Measurements from ENCODE around the gene HDAC4. TPM values are rescaled to one million over a fixed set of nuclear protein-coding genes. Genes with fewer than 3 reads are reported as not detected.

Gene HDAC4
- total and polyA plus RNA-seq, 3 experiments from 2014 or later: 8.3 to 28.8 (median 24.0) TPM

DNA sequence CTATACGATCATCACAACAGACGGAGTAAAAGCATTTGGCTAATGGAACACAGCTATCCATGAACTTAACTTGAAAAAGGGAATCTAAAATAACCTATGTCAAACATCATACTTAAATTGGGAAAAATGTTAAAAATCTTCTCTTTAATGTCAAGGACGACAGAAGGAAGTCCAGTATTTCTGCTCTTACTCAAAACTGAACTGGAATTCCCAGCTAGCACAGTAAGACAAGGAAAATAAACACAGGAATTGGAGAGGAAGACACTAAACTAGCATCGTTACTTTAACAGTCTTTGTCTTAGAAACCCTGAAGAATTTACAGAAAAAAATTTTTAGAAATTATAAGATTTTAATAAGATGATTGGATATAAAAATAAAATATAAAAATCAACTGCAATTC, 112.6 kb downstream of the HDAC4 start:
- CTCF ChIA-PET: interaction anchor here (1.0 to 2.2 kb wide), 3 partner anchors 15 to 20 kb away, joined by 4 to 6 read pairs (median 4); no protein-coding TSS in a partner anchor
- H3K4me3 Mint-ChIP-seq: peak overlapping the region in 4 of 7 donors; percentile 13 to 87 (median 60)
- H3K27ac Mint-ChIP-seq: peak overlapping the region in 7 of 8 donors; percentile 59 to 96 (median 89)
- Histone ChIP-seq H3K27ac (ENCODE audit: low read depth, low read length) (no peak overlapping the region), H3K4me1 (ENCODE audit: insufficient read depth, low read length) (peaks cover 74% of the 10 kb centered on the region), H3K4me3 (ENCODE audit: low read length) (no peak overlapping the region), H3K27me3 (ENCODE audit: insufficient read depth, low read length, poor library complexity, severe bottlenecking) (no peaks in the 10 kb centered on the region), H3K9me3 (ENCODE audit: low read length) (no peaks in the 10 kb centered on the region), H3K36me3 (ENCODE audit: insufficient read depth, low read length) (no peaks in the 10 kb centered on the region)
- DNase-seq: no peak
- H3K4me1 Mint-ChIP-seq: peaks cover 55 to 75% (median 68%) of the 10 kb centered on the region in 3 donors
- peaks cover 0 to 2% (median 0%) of the 10 kb centered on the region in 3 donors for H3K36me3 Mint-ChIP-seq
- H3K27me3 Mint-ChIP-seq: no peaks in the 10 kb centered on the region
- H3K9me3 Mint-ChIP-seq: no peaks in the 10 kb centered on the region
- POLR2A ChIA-PET: interaction anchor here (0.7 to 1.6 kb wide), 4 partner anchors 10 to 322 kb away, joined by 3 to 10 read pairs (median 3); no protein-coding TSS in a partner anchor

DNA sequence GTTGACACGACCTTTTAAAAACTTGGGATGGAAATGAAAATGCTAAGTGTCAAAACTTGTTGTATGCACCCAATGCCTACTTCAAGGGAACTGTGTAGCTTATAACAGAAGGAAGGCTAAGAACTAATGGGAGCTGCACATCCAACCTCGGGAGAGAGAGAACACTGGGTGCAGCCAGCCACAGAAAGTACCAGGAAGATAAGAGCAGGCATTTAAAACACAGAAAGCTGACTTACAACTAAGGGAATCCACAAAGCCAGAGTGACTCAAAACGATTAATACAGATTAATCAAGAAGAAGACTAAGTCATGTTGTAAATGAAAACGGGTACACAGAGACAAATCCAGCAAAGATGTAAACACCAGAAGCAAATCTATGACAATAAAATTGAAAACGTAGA, 113.4 kb downstream of the HDAC4 start:
- Mint-ChIP-seq H3K36me3 (peaks cover 0 to 2% (median 0%) of the 10 kb centered on the region in 3 donors), H3K4me1 (peaks cover 54 to 72% (median 65%) of the 10 kb centered on the region in 3 donors), H3K27me3 (no peaks in the 10 kb centered on the region), H3K4me3 (peak overlapping the region in 5 of 7 donors; percentile 10 to 82 (median 29)), H3K9me3 (no peaks in the 10 kb centered on the region), H3K27ac (peak overlapping the region in 7 of 8 donors; percentile 5 to 89 (median 81))
- Histone ChIP-seq H3K9me3 (ENCODE audit: low read length) (no peaks in the 10 kb centered on the region), H3K4me1 (ENCODE audit: insufficient read depth, low read length) (peaks cover 69% of the 10 kb centered on the region), H3K27me3 (ENCODE audit: insufficient read depth, low read length, poor library complexity, severe bottlenecking) (no peaks in the 10 kb centered on the region), H3K36me3 (ENCODE audit: insufficient read depth, low read length) (no peaks in the 10 kb centered on the region), H3K27ac (ENCODE audit: low read depth, low read length) (no peak overlapping the region), H3K4me3 (ENCODE audit: low read length) (no peak overlapping the region)
- ChIA-PET CTCF (interaction anchor here (1.3 kb wide), 1 partner anchor 20 kb away, joined by 4 read pairs; no protein-coding TSS in a partner anchor), POLR2A (interaction anchor here (1.1 kb wide), 1 partner anchor 12 kb away, joined by 3 read pairs; no protein-coding TSS in a partner anchor)
- DNase-seq: no peak

DNA sequence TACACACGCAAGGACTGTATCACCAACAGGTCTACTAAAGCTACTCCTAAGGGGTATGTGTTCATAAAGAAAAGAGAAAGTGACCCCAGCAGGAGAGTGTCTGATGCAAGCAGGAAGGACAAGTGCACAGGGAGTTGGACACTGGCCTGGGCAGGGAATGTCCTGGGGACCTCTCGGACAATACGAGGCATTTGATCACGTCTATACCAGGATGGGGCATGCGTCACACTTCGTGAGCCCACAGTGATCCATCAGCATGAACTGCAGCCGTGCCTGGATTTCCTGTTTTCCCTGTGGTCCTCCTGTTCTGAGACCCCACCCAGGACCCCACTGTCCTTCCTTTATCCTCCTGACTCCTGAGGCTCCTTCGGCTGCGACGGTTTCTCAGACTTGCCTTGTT, 113.9 kb downstream of the HDAC4 start:
- H3K27me3 ChIP-seq (ENCODE audit: insufficient read depth, low read length, poor library complexity, severe bottlenecking): no peaks in the 10 kb centered on the region
- DNase-seq: no peak
- CTCF ChIA-PET: interaction anchor here (1.7 kb wide), 1 partner anchor 12 kb away, joined by 8 read pairs; no protein-coding TSS in a partner anchor
- Mint-ChIP-seq H3K4me1 (peaks cover 53 to 70% (median 63%) of the 10 kb centered on the region in 3 donors), H3K4me3 (peak overlapping the region in 3 of 7 donors; percentile 5 to 83 (median 6)), H3K9me3 (no peaks in the 10 kb centered on the region), H3K36me3 (peaks cover 0 to 2% (median 0%) of the 10 kb centered on the region in 3 donors), H3K27ac (peak overlapping the region; percentile 15 to 89 (median 58)), H3K27me3 (no peaks in the 10 kb centered on the region)
- H3K36me3 ChIP-seq (ENCODE audit: insufficient read depth, low read length): no peaks in the 10 kb centered on the region
- no peak overlapping the region for H3K27ac ChIP-seq (ENCODE audit: low read depth, low read length)
- no peak overlapping the region for H3K4me3 ChIP-seq (ENCODE audit: low read length)
- POLR2A ChIA-PET: interaction anchor here (1.1 kb wide), 1 partner anchor 12 kb away, joined by 3 read pairs; no protein-coding TSS in a partner anchor
- no peaks in the 10 kb centered on the region for H3K9me3 ChIP-seq (ENCODE audit: low read length)
- peaks cover 69% of the 10 kb centered on the region for H3K4me1 ChIP-seq (ENCODE audit: insufficient read depth, low read length)

DNA sequence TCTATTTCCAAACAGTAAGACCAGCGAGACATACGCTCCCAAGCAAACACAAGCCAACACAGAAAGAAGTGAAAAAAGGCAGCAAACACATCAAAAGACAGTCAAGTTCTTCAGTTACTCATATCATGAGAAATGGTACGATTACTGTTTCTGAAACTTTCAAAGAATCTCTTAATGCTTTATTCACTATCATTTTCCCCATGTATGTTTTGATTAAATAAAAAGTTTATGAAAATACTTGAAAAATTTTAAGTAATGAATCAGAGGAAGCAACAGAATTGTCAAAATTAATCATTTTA, 114.9 kb downstream of the HDAC4 start:
- no peaks in the 10 kb centered on the region for H3K27me3 Mint-ChIP-seq
- peak overlapping the region; percentile 63 to 86 (median 79) for H3K4me3 Mint-ChIP-seq
- Histone ChIP-seq H3K27ac (ENCODE audit: low read depth, low read length) (no peak overlapping the region), H3K27me3 (ENCODE audit: insufficient read depth, low read length, poor library complexity, severe bottlenecking) (no peaks in the 10 kb centered on the region), H3K4me3 (ENCODE audit: low read length) (peak overlapping the region; percentile 37), H3K36me3 (ENCODE audit: insufficient read depth, low read length) (no peaks in the 10 kb centered on the region), H3K9me3 (ENCODE audit: low read length) (no peaks in the 10 kb centered on the region), H3K4me1 (ENCODE audit: insufficient read depth, low read length) (peaks cover 68% of the 10 kb centered on the region)
- ChIA-PET POLR2A (interaction anchor here (0.8 kb wide), 1 partner anchor 22 kb away, joined by 3 read pairs; no protein-coding TSS in a partner anchor), CTCF (interaction anchor here (1.7 kb wide), 1 partner anchor 11 kb away, joined by 8 read pairs; no protein-coding TSS in a partner anchor)
- H3K27ac Mint-ChIP-seq: peak overlapping the region in 6 of 8 donors; percentile 8 to 84 (median 45)
- H3K9me3 Mint-ChIP-seq: no peaks in the 10 kb centered on the region
- DNase-seq: no peak
- peaks cover 0 to 2% (median 0%) of the 10 kb centered on the region in 3 donors for H3K36me3 Mint-ChIP-seq
- peaks cover 53 to 70% (median 63%) of the 10 kb centered on the region in 3 donors for H3K4me1 Mint-ChIP-seq

DNA sequence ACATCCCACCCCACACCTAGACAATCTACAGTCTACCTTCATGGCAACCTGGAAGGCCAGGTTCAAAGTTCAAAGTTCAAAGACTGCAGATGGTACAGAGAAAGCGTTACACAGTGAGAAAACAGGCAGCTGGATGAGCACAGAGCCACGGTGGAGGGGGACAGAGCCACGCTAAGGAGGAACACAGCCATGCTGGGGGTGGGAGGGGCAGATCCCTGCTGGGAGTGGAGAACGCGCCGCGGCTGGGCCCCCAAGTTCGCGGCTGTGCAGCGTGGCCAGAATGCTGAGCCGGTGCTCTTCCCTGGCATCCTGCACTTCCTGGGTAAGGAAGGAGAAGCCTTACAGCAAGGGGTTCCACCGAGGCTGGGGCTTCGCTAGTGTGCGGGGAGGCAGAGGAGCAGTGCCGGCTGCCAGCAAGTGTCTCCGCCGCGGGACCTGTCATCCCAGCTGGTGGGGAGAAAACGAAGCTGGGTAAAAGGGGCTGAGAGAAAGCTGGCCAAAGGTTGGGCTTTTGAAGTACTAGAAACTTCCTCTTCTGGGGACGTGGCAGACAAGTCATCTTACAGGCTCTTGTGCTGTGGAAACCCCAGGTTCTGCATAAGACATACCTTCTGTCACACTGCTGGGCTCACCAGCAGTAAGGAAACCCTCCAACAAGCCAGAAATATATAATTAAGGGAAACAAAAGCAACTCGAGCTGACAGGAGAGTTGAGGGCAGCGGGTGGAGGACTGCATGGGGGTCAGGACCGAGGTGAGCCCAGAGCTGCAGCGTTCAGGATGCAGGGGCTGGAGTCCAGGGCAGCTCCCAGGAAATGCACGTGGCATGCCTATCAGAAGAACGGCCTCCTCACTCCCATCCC, 115.5 kb downstream of the HDAC4 start:
- Mint-ChIP-seq H3K9me3 (no peaks in the 10 kb centered on the region), H3K27ac (peak overlapping the region; percentile 8 to 84 (median 60)), H3K36me3 (peaks cover 0 to 2% (median 0%) of the 10 kb centered on the region in 3 donors), H3K4me1 (peaks cover 51 to 65% (median 58%) of the 10 kb centered on the region in 3 donors), H3K27me3 (no peaks in the 10 kb centered on the region), H3K4me3 (peak overlapping the region; percentile 63 to 86 (median 79))
- ChIA-PET CTCF (interaction anchor here (1.0 to 1.7 kb wide), 2 partner anchors 10 to 96 kb away, joined by 3 to 8 read pairs; no protein-coding TSS in a partner anchor), POLR2A (interaction anchor here (0.8 kb wide), 1 partner anchor 21 kb away, joined by 3 read pairs; no protein-coding TSS in a partner anchor)
- no peaks in the 10 kb centered on the region for H3K9me3 ChIP-seq (ENCODE audit: low read length)
- H3K4me1 ChIP-seq (ENCODE audit: insufficient read depth, low read length): peaks cover 62% of the 10 kb centered on the region
- H3K27ac ChIP-seq (ENCODE audit: low read depth, low read length): no peak overlapping the region
- H3K4me3 ChIP-seq (ENCODE audit: low read length): peak overlapping the region; percentile 37
- H3K36me3 ChIP-seq (ENCODE audit: insufficient read depth, low read length): no peaks in the 10 kb centered on the region
- no peaks in the 10 kb centered on the region for H3K27me3 ChIP-seq (ENCODE audit: insufficient read depth, low read length, poor library complexity, severe bottlenecking)
- DNase-seq: peak in 1 of 5 donors; percentile 43

DNA sequence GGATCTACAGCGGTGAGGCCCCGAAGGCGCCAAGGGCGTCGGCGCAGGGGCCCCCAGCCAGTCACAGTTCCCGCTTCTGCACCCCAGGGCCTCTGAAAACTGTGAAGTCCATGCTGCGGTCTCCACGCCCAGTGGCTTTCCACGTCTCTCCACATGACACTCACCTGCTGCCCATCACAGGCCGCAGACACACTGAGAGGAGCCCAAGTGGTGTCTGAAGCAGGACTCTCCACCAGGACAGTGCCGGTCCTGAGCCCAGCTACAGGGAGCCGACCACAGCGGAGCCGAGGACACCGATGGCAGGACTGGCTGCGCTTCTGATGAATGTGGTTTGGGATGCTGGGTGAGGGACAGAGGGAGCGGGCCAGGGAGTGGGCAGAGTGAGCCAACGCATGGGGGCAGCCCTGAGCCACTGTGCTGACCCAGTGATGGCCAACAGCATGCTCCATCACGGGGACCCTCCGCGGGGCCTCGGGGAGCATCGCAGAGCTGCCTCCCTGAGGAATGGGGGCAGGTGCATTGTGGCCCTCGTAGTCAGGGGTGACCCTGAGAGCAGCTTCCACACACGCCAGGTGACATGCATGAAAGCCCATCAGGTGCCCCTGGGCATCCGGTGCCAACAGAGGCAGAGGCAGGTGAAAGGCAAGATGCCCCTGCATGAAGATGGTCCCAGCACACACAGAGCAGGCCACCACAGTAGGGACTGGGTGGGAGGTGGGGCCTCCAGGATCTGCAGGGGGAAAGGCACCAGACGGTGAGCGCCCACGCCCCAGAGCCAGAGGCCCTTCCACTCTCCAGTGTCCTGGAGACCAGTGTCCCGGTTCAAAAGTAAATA, 116.6 kb downstream of the HDAC4 start:
- H3K27ac Mint-ChIP-seq: peak overlapping the region in 2 of 8 donors; percentile 52 to 68
- Histone ChIP-seq H3K27ac (ENCODE audit: low read depth, low read length) (no peak overlapping the region), H3K27me3 (ENCODE audit: insufficient read depth, low read length, poor library complexity, severe bottlenecking) (no peaks in the 10 kb centered on the region), H3K36me3 (ENCODE audit: insufficient read depth, low read length) (no peaks in the 10 kb centered on the region), H3K4me3 (ENCODE audit: low read length) (no peak overlapping the region), H3K9me3 (ENCODE audit: low read length) (no peaks in the 10 kb centered on the region), H3K4me1 (ENCODE audit: insufficient read depth, low read length) (peaks cover 51% of the 10 kb centered on the region)
- no peaks in the 10 kb centered on the region for H3K9me3 Mint-ChIP-seq
- H3K27me3 Mint-ChIP-seq: peaks cover 0 to 2% of the 10 kb centered on the region in 2 donors
- DNase-seq: no peak
- ChIA-PET CTCF (interaction anchor here (1.0 to 1.3 kb wide), 2 partner anchors 14 to 97 kb away, joined by 3 to 4 read pairs; no protein-coding TSS in a partner anchor), POLR2A (interaction anchor here (0.6 kb wide), 2 partner anchors 67 to 114 kb away, joined by 3 read pairs; no protein-coding TSS in a partner anchor)
- H3K4me3 Mint-ChIP-seq: peak overlapping the region in 3 of 7 donors; percentile 72 to 83 (median 79)
- peaks cover 0 to 2% (median 0%) of the 10 kb centered on the region in 3 donors for H3K36me3 Mint-ChIP-seq
- peaks cover 43 to 56% (median 48%) of the 10 kb centered on the region in 3 donors for H3K4me1 Mint-ChIP-seq

DNA sequence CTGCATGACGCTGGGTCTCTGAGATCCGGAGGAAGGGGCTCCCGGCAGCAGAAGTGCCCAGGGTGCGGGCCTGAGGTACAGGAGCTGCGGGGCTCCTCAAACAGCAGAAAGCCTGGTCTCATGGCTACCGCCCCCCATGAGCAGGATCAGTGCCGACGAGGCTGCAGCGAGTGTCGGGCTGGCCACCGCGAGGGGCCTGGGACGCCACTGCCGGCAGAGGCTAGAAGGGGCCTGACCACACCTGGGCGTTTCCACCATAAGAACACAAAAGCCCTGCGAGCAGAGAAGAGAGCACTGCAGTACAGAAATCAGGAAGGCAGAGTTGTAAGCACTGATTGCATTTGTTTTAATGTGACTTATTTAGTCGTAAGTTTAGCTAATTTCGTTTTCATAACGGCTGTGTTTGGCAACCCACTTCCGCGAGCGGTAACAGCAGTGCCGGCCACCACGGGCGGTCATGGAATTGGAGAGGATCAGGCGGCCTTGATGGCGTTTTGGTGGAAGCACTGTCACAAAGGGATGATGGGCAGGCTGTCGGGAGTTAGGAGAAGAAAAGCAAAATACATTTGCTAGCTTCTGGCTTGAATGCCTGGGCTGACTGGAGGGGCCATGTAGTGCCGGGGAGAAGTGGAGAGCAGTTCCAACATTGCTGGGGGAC, 117.4 kb downstream of the HDAC4 start:
- no peaks in the 10 kb centered on the region for H3K9me3 Mint-ChIP-seq
- peaks cover 0 to 2% of the 10 kb centered on the region in 2 donors for H3K27me3 Mint-ChIP-seq
- Histone ChIP-seq H3K4me1 (ENCODE audit: insufficient read depth, low read length) (peaks cover 45% of the 10 kb centered on the region), H3K27me3 (ENCODE audit: insufficient read depth, low read length, poor library complexity, severe bottlenecking) (no peaks in the 10 kb centered on the region), H3K27ac (ENCODE audit: low read depth, low read length) (no peak overlapping the region), H3K9me3 (ENCODE audit: low read length) (no peaks in the 10 kb centered on the region), H3K4me3 (ENCODE audit: low read length) (no peak overlapping the region), H3K36me3 (ENCODE audit: insufficient read depth, low read length) (no peaks in the 10 kb centered on the region)
- peak overlapping the region in 1 of 7 donors; percentile 51 for H3K4me3 Mint-ChIP-seq
- peaks cover 0 to 2% (median 0%) of the 10 kb centered on the region in 3 donors for H3K36me3 Mint-ChIP-seq
- no peak overlapping the region for H3K27ac Mint-ChIP-seq
- peaks cover 37 to 56% (median 43%) of the 10 kb centered on the region in 3 donors for H3K4me1 Mint-ChIP-seq
- ChIA-PET POLR2A (interaction anchor here (0.6 to 0.9 kb wide), 3 partner anchors 20 to 113 kb away, joined by 3 read pairs; no protein-coding TSS in a partner anchor), CTCF (interaction anchor here (1.3 kb wide), 1 partner anchor 15 kb away, joined by 4 read pairs; no protein-coding TSS in a partner anchor)
- DNase-seq: no peak
